GM18508 (cell line): ENCODE measurements around the gene GRIA3.
A peak's percentile ranks its signal among the peaks of the same experiment; 100 is the strongest.

Experiments
- ATAC-seq: cut with Tn5 transposase; IDR thresholded peaks from one replicate; pipeline ENCODE4 v1.9.1; 2021; ENCODE audit warnings: moderate number of reproducible peaks; ENCODE audit not compliant: insufficient read depth, unreplicated experiment

The GRIA3 gene

GRCh38 chrX:123442764-123443163 lies 258.7 kb downstream of the GRIA3 start:
- no peak for ATAC-seq

- no peak for ATAC-seq
These were observed 263.4 kb downstream of the GRIA3 start for GRCh38 chrX:123447506-123447905.

- ATAC-seq, result no peak
These were observed 265.3 kb downstream of the GRIA3 start for GRCh38 chrX:123449335-123449734.

- ATAC-seq, result no peak
These were observed 266.1 kb downstream of the GRIA3 start for GRCh38 chrX:123450222-123450621.

GRCh38 chrX:123454712-123455431 lies 270.8 kb downstream of the GRIA3 start:
- peak; percentile 74 for ATAC-seq

GRCh38 chrX:123455693-123456092 lies 271.6 kb downstream of the GRIA3 start:
- ATAC-seq, result no peak

GRCh38 chrX:123464709-123465108 lies 280.6 kb downstream of the GRIA3 start:
- no peak for ATAC-seq

GRCh38 chrX:123468481-123468880 lies 284.4 kb downstream of the GRIA3 start:
- ATAC-seq, result no peak

GRCh38 chrX:123475068-123475724 lies 291.1 kb downstream of the GRIA3 start:
- no peak for ATAC-seq

GRCh38 chrX:123476611-123477219 lies 292.6 kb downstream of the GRIA3 start:
- no peak for ATAC-seq

GRCh38 chrX:123477673-123478072 lies 293.6 kb downstream of the GRIA3 start:
- no peak for ATAC-seq

GRCh38 chrX:123481913-123482851 lies 298.1 kb downstream of the GRIA3 start:
- ATAC-seq, result no peak

GRCh38 chrX:123486297-123486696 lies 302.2 kb downstream of the GRIA3 start:
- ATAC-seq, result no peak

- no peak for ATAC-seq
These were observed 303.2 kb downstream of the GRIA3 start for GRCh38 chrX:123487236-123487635.

GRCh38 chrX:123487669-123488068 lies 303.6 kb downstream of the GRIA3 start:
- no peak for ATAC-seq

GRCh38 chrX:123489011-123489410 lies 304.9 kb downstream of the GRIA3 start:
- ATAC-seq, result no peak

- no peak for ATAC-seq
These were observed 309.8 kb downstream of the GRIA3 start for GRCh38 chrX:123493857-123494256.

GRCh38 chrX:123499787-123500186 lies 315.7 kb downstream of the GRIA3 start:
- no peak for ATAC-seq

GRCh38 chrX:123504047-123504446 lies 320.0 kb downstream of the GRIA3 start:
- ATAC-seq, result no peak

GRCh38 chrX:123504630-123505270 lies 320.7 kb downstream of the GRIA3 start:
- no peak for ATAC-seq
